HEK293T (cell line): Measurements from ENCODE around the gene CDK3.
"Not testable (repeated sequence)": the region's sequence is repeated elsewhere in the genome, so short reads cannot be mapped to it uniquely, and the experiment has no call there.

ENCODE experiments used
- ARNT ChIP-seq: fragments of 450-650 bp; IDR thresholded peaks from 2 replicates; pipeline ENCODE4 v1.6.1; 2017; ENCODE audit warnings: mild to moderate bottlenecking
- BHLHE40 ChIP-seq: fragments of 450-650 bp; IDR thresholded peaks from 2 replicates; pipeline ENCODE4 v1.6.1; 2016; ENCODE audit warnings: mild to moderate bottlenecking, moderate library complexity, borderline replicate concordance
- ELF4 ChIP-seq: fragments of 450-650 bp; IDR thresholded peaks from 2 replicates; pipeline ENCODE4 v1.6.1; 2017; ENCODE audit warnings: antibody characterized with exemption
- FOXA1 ChIP-seq: fragments of 450-650 bp; IDR thresholded peaks from 2 replicates; pipeline ENCODE4 v1.6.1; 2016; ENCODE audit warnings: mild to moderate bottlenecking
- FOXK2 ChIP-seq: fragments of 450-650 bp; IDR thresholded peaks from 2 replicates; pipeline ENCODE4 v1.6.1; 2016; ENCODE audit warnings: mild to moderate bottlenecking
- FOXM1 ChIP-seq: fragments of 450-650 bp; IDR thresholded peaks from 2 replicates; pipeline ENCODE4 v1.6.1; 2017; ENCODE audit warnings: mild to moderate bottlenecking, borderline replicate concordance
- HDGF ChIP-seq: fragments of 450-650 bp; IDR thresholded peaks from 2 replicates; pipeline ENCODE4 v1.6.1; 2017; ENCODE audit warnings: antibody characterized with exemption, borderline replicate concordance
- LEF1 ChIP-seq: fragments of 450-650 bp; IDR thresholded peaks from 2 replicates; pipeline ENCODE4 v1.6.1; 2017; ENCODE audit warnings: mild to moderate bottlenecking, borderline replicate concordance
- NFRKB ChIP-seq: fragments of 450-650 bp; IDR thresholded peaks from 2 replicates; pipeline ENCODE4 v1.6.1; 2016; ENCODE audit warnings: mild to moderate bottlenecking, moderate library complexity
- PKNOX1 ChIP-seq: fragments of 450-650 bp; IDR thresholded peaks from 2 replicates; pipeline ENCODE4 v1.6.1; 2016
- SP1 ChIP-seq: fragments of 450-650 bp; IDR thresholded peaks from 2 replicates; pipeline ENCODE4 v1.6.1; 2017
- SUZ12 ChIP-seq: fragments of 450-650 bp; IDR thresholded peaks from 2 replicates; pipeline ENCODE4 v1.6.1; 2016; ENCODE audit warnings: mild to moderate bottlenecking
- TARDBP ChIP-seq: fragments of 450-650 bp; IDR thresholded peaks from 2 replicates; pipeline ENCODE4 v1.6.1; 2016
- ZNF384 ChIP-seq: fragments of 450-650 bp; IDR thresholded peaks from 2 replicates; pipeline ENCODE4 v1.6.1; 2016

GRCh38 chr17:75975187-75975586 is 25.5 kb upstream of the CDK3 start:
- TF ChIP-seq FOXM1, HDGF, PKNOX1, FOXK2, FOXA1, BHLHE40, SP1, ZNF384, ARNT, LEF1, TARDBP, SUZ12, ELF4, NFRKB: not testable (repeated sequence)
